SK-N-SH treated with all-trans-retinoic acid at 6 μM for 48 hours (cell line): ENCODE results near the gene RNPEPL1.

Experiments
- ARNTL ChIP-seq: fragments of 450-650 bp; formaldehyde crosslinking; IDR thresholded peaks from 2 replicates; pipeline ENCODE4 v1.5.0; 2020; ENCODE audit warnings: low read depth, mild to moderate bottlenecking, moderate library complexity, borderline replicate concordance
- TOX ChIP-seq: fragments of 250-450 bp; sonication (Bioruptor Pico); IDR thresholded peaks from 2 replicates; pipeline ENCODE4 v1.8.0; 2021; ENCODE audit warnings: mild to moderate bottlenecking, moderate library complexity, borderline replicate concordance
- ZFP3 ChIP-seq: fragments of 250-450 bp; sonication (Bioruptor Pico); IDR thresholded peaks from 2 replicates; pipeline ENCODE4 v1.5.0; 2020; ENCODE audit warnings: mild to moderate bottlenecking, moderate library complexity
- ZNF70 ChIP-seq: fragments of 450-650 bp; formaldehyde crosslinking; IDR thresholded peaks from 2 replicates; pipeline ENCODE4 v1.5.0; 2020; ENCODE audit warnings: mild to moderate bottlenecking, moderate library complexity
- TF ChIP-seq, protein P1 (sequence below): fragments of 250-450 bp; sonication (Bioruptor Pico); IDR thresholded peaks from 2 replicates; pipeline ENCODE4 v1.5.1; 2021; ENCODE audit warnings: mild to moderate bottlenecking, moderate library complexity
- TF ChIP-seq, protein P2 (sequence below): fragments of 250-450 bp; sonication (Bioruptor Pico); IDR thresholded peaks from 2 replicates; pipeline ENCODE4 v1.8.0; 2020; ENCODE audit warnings: mild to moderate bottlenecking, moderate library complexity, borderline replicate concordance
- TF ChIP-seq, protein P3 (sequence below): fragments of 250-450 bp; sonication (Bioruptor Pico); IDR thresholded peaks from 2 replicates; pipeline ENCODE4 v1.5.1; 2020; ENCODE audit warnings: low read depth, mild to moderate bottlenecking, moderate library complexity

DNA sequence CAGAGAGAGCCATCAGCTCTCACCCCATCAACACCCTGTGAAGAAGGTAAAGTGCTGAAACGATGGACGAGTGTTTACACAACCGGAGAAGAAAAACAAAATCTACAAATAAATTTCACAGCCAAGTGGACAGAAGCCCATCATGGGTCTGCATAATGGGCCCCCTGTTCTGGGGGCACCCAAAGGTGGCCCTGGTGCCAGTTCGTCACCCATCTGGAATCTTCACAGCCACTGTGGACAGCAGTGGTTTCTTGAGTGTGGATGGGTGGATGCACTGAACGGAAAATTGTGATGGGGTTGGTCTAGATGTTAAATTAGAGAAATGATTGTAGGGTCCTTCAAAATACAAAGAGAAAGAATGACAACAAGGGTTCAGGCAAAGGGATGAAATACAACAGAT lies 49.3 kb upstream of the RNPEPL1 start:
- TF ChIP-seq, protein P1, sequence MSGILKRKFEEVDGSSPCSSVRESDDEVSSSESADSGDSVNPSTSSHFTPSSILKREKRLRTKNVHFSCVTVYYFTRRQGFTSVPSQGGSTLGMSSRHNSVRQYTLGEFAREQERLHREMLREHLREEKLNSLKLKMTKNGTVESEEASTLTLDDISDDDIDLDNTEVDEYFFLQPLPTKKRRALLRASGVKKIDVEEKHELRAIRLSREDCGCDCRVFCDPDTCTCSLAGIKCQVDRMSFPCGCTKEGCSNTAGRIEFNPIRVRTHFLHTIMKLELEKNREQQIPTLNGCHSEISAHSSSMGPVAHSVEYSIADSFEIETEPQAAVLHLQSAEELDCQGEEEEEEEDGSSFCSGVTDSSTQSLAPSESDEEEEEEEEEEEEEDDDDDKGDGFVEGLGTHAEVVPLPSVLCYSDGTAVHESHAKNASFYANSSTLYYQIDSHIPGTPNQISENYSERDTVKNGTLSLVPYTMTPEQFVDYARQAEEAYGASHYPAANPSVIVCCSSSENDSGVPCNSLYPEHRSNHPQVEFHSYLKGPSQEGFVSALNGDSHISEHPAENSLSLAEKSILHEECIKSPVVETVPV (CRISPR knock-in tag) = no peak
- TF ChIP-seq TOX = no peak
- TF ChIP-seq, protein P2, sequence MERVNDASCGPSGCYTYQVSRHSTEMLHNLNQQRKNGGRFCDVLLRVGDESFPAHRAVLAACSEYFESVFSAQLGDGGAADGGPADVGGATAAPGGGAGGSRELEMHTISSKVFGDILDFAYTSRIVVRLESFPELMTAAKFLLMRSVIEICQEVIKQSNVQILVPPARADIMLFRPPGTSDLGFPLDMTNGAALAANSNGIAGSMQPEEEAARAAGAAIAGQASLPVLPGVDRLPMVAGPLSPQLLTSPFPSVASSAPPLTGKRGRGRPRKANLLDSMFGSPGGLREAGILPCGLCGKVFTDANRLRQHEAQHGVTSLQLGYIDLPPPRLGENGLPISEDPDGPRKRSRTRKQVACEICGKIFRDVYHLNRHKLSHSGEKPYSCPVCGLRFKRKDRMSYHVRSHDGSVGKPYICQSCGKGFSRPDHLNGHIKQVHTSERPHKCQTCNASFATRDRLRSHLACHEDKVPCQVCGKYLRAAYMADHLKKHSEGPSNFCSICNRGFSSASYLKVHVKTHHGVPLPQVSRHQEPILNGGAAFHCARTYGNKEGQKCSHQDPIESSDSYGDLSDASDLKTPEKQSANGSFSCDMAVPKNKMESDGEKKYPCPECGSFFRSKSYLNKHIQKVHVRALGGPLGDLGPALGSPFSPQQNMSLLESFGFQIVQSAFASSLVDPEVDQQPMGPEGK (CRISPR knock-in tag) = no peak
- no peak for TF ChIP-seq ZNF70 (CRISPR knock-in tag)
- TF ChIP-seq ARNTL (CRISPR knock-in tag) = no peak
- TF ChIP-seq ZFP3 (CRISPR knock-in tag) = no peak
- TF ChIP-seq, protein P3, sequence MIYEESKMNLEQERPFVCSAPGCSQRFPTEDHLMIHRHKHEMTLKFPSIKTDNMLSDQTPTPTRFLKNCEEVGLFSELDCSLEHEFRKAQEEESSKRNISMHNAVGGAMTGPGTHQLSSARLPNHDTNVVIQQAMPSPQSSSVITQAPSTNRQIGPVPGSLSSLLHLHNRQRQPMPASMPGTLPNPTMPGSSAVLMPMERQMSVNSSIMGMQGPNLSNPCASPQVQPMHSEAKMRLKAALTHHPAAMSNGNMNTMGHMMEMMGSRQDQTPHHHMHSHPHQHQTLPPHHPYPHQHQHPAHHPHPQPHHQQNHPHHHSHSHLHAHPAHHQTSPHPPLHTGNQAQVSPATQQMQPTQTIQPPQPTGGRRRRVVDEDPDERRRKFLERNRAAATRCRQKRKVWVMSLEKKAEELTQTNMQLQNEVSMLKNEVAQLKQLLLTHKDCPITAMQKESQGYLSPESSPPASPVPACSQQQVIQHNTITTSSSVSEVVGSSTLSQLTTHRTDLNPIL = no peak
